SK-N-MC (cell line): ENCODE data around the gene CDH23.

Experiments used
- EZH2 ChIP-seq: fragments of 200-600 bp; sonication (generic); IDR thresholded peaks from one replicate; pipeline ENCODE4 v1.6.1; 2017; ENCODE audit warnings: antibody characterized with exemption
- POLR2AphosphoS5 ChIP-seq: IDR thresholded peaks from 2 replicates; pipeline ENCODE4 v1.6.1; 2012; ENCODE audit warnings: mild to moderate bottlenecking, low read depth, low read length, borderline replicate concordance

DNA sequence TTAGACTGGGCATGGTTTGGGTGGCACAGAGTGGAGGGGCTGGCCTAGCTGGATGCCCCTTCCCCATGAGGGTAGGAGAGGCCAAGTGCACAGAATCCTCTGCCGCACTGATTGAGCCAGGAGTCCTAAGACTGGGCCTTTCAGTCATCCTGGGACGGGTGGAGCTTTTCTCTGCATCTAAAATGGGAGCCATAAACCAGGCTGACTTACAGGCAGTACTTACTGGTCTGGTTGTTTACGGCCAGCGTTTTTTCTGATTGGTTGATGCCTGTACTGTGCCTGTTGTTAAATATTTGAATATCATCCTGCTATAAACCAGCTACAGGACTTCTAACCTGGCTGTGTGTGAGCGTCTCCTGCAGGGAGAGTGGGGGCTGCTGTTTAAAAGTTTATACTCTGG lies 107.8 kb downstream of the CDH23 start:
- TF ChIP-seq EZH2: no peak
- no peak for TF ChIP-seq POLR2AphosphoS5
